ENCODE results near the gene NEIL3.
"Not testable (repeated sequence)": the region's sequence is repeated elsewhere in the genome, so short reads cannot be mapped to it uniquely, and the experiment has no call there.

Gene NEIL3

GRCh38 chr4:177304094-177304493, 5.6 kb upstream of the NEIL3 start:
- DNase-seq = no peak

- not testable (repeated sequence) for DNase-seq
Measured at GRCh38 chr4:177304864-177305263, 4.8 kb upstream of the NEIL3 start.

DNA sequence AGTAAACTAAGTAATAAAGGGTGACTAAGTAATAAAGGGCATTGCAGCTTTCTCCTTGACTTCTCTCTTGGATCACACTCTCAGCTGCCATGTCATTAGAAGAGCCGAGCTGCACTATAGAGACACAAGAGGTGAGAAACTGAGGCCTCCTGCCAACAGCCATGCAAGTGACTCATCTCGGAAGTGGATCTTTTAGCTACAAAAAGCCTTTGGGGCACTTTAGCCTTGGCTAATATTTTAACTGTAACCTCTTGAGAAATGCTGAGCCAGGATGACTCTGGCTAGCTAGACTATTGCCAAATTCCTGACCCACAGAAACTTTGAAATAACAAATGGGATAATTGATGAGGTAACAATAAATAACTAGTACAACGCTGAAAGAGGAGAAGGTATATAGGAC, 1.5 kb upstream of the NEIL3 start:
- no peak for DNase-seq

DNA sequence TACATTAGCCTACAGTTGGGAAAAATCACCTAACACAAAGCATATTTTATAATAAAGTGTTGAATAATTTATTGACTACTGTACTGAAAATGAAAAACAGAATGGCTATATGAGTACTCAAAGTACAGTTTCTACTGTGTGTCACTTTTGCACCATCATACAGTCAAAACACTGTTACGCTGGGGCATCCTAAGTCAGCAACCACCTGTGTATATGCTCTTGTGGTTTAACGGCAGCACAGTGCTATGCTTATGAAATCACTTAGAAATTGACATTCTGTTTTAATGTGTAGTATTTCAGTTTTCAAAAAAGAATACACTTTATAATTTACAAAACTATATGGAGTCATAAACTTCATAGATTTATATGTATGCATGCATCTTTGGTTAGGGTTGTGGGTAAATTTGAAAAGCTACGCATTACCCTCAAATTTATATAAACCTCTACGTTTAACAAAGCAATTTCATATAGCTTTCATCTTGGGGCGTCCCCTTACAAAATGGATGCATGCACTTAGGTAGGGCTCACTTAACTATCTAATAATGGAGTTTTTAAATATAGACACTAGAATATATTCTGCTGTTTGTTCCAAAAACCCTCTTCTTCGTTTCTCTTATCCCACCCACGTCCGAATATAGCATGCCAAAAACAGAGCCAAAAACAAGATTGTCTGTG, 690 bp upstream of the NEIL3 start:
- DNase-seq = peak; percentile 25

DNA sequence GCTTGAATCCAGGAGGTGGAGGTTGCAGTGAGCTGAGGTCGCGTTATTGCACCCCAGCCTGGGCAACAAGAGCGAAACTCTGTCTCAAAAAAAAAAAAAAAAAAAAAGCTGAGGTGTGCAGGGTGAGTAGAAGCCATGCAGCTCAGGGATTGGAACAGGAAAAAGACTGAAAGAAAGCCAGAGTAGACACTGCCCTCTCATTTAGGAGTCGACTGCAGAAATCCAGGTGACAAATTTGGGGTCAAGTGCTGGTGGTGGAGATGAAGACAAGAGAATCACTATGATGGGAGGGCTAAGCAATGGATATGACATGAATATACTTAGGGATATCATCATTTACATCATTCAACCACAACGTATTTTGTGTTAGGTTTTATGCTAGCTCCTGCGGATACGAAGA, 1.9 kb downstream of the NEIL3 start:
- no peak for DNase-seq

- no peak for DNase-seq
Measured at GRCh38 chr4:177313263-177313662, 3.6 kb downstream of the NEIL3 start.

GRCh38 chr4:177315767-177316464, 6.2 kb downstream of the NEIL3 start:
- no peak for DNase-seq

DNA sequence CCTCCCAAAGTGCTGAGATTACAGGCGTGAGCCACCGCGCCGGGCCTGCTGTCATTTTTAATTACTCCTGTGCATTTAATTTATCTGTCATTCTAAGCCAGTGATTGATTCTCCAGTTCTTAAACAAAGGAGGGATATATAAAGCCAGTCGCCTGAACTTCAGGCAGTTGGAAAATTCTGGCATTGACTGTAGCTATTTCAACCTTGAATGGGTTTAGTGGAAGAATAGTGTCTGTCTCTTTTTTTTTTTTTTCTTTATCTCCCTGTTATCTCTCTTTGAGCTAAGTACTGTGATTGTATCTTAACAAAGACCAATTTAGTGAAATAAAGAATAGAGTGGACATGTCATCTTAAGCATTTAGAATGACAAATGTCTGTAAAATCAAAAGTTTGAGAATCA, 11.0 kb downstream of the NEIL3 start:
- no peak for DNase-seq

DNA sequence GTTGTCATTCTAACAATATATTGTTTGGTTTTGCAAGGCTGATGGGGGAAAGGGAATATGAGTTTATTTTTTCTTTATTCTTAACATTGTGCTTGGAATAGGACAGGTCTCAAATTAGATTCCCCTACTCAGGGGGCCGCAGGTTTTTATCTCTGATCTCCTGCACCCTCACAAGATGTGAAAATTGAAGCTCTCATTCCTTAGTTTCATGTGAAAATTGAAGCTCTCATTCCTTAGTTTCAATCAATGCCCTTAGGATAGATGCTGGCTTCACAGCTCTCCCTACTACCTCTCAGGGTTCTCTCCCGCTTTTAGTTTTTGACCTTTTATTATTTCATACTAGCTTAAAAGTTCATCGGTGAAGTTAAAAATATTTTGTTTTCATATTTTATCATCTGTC, 12.0 kb downstream of the NEIL3 start:
- DNase-seq = no peak

DNA sequence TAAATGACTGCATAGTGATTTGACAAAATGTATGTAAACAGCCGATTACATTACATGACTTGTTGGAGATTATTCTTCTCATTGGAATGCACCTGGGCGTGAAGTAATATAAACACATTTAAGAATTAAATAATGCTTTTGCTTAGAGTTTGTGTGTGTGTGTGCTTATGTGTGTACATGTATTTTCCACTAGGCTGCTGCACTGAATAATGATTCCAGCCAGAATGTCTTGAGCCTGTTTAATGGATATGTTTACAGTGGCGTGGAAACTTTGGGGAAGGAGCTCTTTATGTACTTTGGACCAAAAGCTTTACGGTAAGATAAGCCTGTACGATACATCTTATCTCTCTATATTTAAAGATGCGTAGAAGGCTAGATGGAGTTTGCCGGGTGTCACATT, 12.6 kb downstream of the NEIL3 start:
- no peak for DNase-seq

DNA sequence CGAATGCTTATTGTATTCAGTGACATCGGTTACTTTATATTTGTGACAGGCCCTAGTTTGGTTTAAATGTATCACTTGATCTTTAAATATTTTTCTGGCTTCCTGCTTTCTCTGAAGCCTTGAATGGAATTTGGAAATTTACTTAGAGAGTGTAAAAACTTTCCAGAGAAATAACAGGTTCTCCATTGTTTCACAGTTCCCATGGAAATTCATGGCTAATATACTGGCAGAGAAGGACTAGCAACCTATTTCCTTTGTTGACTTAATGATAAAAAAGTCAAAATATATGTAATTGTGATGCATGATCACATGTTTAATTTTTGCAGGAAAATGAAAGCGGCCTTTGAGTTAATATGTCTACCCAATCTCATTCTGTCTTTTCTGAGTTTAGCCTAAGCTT, 13.2 kb downstream of the NEIL3 start:
- DNase-seq = no peak

DNA sequence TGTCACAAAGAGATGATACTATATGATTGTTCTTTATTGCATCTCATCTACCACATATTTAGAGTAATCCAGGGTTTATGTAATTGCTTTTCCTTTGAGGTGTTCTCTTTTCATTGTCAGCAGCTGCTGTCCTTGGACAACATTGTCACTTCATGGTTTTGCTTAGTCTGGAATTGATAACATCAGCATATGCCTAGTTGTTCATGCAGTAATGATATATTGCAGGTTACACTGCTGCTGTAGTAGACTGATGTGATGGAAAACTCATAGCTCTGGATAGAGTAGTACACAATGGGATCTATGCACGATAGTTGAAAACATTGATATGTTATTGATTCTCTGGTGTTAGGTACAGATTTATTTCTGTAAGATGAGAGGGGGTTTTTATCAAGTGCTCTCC, 13.7 kb downstream of the NEIL3 start:
- DNase-seq = no peak

GRCh38 chr4:177332119-177332518, 22.4 kb downstream of the NEIL3 start:
- DNase-seq = no peak

- peak; percentile 40 for DNase-seq
Measured at GRCh38 chr4:177339477-177340374, 30.1 kb downstream of the NEIL3 start.

DNA sequence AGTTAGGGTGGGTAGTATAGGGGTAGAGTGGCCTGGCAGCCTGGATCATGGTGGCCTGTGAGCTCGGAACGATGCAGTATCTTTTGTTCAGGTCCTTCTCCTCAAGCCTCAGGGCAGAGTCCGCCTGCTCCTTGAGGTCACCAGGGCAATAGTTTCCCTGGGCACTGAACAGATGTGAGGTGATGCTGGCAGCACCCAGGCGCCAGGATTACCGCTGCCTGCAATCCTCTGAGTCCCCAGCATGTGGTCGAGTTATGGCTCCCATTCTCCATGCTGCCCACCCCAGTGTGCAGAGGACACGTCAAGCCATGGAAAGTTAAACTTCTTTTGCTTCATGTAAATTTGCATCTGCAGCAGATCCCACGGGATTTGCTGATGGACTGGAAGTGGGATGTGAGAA, 38.7 kb downstream of the NEIL3 start:
- DNase-seq = no peak

- no peak for DNase-seq
Measured at GRCh38 chr4:177349191-177349590, 39.5 kb downstream of the NEIL3 start.

- no peak for DNase-seq
Measured at GRCh38 chr4:177351622-177352244, 42.1 kb downstream of the NEIL3 start.

GRCh38 chr4:177356206-177356605, 46.5 kb downstream of the NEIL3 start:
- no peak for DNase-seq

DNA sequence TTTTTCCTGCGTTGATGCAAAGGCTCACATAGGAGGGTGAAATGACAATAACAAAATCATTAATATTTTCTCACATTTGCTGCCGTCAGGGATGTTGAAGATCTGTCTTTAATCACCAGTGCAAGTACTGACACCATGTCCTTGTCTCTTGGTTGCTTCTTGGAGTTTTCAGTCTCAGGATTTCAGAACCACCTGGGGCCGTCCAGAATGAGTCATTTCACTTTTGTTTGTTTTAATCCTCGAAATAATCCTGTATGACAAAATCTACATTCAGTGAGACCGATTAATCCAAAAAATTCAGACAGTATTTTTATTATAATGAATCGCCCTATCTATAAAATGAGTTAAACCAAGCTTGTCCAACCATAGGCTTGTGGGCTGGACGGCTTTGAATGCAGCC, 47.2 kb downstream of the NEIL3 start:
- no peak for DNase-seq

- peak; percentile 35 for DNase-seq
Measured at GRCh38 chr4:177367336-177367735, 57.7 kb downstream of the NEIL3 start.

DNA sequence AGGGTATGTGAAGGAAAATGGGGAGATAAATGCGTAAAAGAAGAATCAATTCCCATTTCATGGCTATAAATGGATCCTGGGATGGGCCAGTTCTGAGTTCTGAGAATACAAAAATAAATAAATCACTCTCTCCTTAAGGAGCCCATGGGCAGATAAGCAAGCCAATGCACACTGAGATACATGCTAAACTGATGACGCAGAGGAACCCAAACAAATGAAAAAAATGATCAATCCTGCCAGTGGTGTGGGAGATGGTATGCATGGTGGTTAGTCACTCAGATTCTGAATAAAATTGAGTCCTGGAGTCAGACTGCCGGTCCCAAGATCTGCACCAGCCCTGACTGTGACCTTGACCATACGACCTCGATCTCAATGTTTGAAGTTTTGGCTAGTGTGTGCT, 59.7 kb downstream of the NEIL3 start:
- no peak for DNase-seq

DNA sequence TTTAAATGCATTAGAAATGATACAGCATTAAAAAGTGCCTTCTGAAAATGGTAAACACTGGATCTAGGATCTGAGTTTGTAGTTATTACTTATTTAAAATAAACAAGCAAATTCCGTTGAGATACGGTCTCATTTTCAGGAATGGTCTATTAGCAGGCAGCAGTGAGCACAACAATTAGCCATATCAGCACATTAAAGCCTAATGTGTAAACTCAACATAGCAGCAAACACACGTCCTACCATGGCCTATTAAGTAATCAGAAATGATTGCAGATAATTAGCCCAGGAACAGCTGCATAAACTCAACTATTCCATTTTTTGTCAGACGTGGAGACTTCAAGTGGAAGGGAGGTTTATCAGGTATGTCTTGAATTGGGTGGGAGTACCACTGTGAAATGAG, 61.8 kb downstream of the NEIL3 start:
- DNase-seq = no peak

DNA sequence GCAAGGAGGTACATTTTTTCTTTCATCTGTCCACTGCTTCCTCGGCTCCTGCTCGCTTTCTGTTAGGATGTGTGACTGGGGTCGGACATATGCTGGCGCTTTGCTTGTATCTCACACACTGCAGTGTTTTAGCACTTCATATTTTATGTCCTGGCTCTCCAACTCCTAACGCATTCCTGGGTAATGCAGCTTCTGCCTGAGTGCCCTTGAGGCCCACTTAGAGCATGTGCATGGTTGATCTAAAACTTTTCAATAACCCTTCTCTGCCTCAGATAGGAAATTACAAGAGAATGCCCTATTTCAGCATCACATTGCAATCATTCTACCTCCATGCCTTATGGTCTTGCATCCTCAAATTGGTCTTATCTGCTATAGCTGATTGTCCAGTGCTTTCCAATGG, 65.3 kb downstream of the NEIL3 start:
- no peak for DNase-seq
